ENCODE results near the gene KCNC3. TPM values are rescaled to one million over a fixed set of nuclear protein-coding genes. Genes with fewer than 3 reads are reported as not detected.

The KCNC3 gene
- total and polyA plus RNA-seq, 8 donors = 8.5 to 29.8 (median 23.9) TPM

- intact Hi-C loops (cut with DNase I) = no loop called here
- Histone ChIP-seq H3K4me3 (no peak overlapping the region), H3K27ac (no peak overlapping the region), H3K4me1 (no peaks in the 10 kb centered on the region), H3K27me3 (peaks cover 32 to 81% of the 10 kb centered on the region in 2 donors), H3K36me3 (peaks cover 0 to 6% of the 10 kb centered on the region in 2 donors), H3K9me3 (no peaks in the 10 kb centered on the region)
- TF ChIP-seq CTCF (IDR thresholded peaks at IDR 0.05) = no peak
- ATAC-seq (peak; percentile 60), DNase-seq (peak in 1 of 4 donors; percentile 58)
These were observed 15.2 kb downstream of the KCNC3 start for GRCh38 chr19:50313812-50314536.

DNA sequence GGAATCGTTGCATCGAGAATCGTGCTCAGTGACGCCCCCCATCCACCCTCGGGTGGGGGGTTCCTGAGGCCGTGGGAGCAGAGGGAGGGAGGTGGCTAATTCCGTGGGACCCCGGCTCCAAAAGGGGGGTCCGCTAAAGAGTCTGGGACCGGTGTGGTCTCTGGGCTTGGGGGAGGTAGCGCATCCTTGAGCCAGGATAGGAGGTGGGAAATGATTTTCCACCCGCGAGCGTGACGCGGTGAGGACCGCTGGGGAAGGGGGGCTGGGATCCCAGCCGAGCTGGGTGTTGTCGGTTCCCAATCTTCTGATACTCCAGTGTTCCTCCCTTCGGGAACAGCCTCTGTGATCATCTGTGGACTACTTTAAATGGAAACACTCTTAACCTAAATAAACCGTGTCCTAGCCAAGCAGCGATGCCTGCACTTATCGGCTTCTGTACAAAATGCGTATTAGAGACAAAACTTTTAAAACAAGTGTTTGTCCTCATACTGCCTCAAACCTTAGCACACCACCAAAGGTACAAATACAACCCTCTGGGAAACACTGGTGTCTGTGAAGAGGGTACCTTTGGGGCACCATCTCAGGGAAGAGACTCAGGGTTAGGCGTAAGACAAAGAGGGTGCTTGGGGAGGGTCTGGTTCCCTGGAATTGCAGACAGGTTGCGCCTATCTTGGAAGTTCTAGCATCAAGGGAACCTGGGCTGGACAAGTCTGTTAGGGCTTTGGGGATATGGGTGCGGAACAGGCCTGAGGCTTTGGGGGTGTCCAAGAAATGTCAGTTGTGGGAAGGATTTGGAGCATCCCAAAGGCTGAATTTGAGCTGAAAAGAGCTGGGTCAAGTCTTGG, 16.0 kb downstream of the KCNC3 start:
- TF ChIP-seq CTCF (IDR thresholded peaks at IDR 0.05) = no peak
- no peak overlapping the region for H3K27ac ChIP-seq
- H3K27me3 ChIP-seq = peaks cover 32 to 80% of the 10 kb centered on the region in 2 donors
- no peaks in the 10 kb centered on the region for H3K4me1 ChIP-seq
- H3K4me3 ChIP-seq = no peak overlapping the region
- ATAC-seq (peak; percentile 2), DNase-seq (peak in 1 of 4 donors; percentile 39)
- intact Hi-C loops (cut with DNase I) = no loop called here
- H3K36me3 ChIP-seq = peaks cover 0 to 11% of the 10 kb centered on the region in 2 donors
- H3K9me3 ChIP-seq = no peaks in the 10 kb centered on the region

DNA sequence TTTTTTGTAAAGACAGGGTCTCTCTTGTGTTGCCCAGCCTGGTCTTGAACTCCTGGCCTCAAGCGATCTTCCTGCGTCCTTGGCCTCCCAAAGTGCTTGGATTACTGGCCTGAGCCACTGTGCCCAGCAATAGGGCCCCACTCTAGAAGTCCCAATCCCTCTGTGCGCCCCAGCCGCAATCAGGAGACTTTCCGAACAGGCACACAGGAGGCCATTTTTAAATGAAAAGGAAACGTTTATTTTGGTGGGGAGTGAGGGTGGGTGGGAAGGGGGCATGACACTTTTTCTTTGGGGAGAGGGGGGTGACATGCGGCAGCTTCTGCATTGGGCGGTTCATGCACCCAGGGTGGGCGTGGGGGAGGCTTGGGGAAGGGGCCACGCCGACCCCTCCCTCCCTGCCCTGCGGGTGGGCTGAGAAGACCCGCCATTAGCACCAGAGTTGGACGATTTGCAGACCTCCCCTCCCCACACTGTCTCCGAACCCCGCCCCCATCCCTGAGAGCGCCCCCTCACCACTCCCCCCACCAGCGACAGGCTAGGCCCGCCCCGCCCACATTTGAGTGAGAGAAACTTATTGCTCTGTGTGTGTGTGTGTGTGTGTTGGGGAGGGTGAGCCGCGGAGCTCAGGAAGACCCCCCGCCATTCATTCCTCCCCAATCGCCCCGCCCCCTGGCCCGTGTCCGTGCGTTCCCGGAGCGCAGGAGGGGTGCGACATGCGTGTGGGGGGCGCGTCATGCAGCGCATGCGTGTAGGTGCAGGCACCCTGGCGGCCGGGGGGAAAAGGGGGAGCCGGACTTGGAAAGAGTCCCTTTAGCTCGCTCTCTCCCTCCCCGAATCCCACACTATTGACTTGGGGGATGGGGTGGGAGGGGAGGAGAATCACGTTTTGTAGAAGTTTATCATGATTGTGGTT, 17.2 kb downstream of the KCNC3 start:
- H3K4me3 ChIP-seq = no peak overlapping the region
- intact Hi-C loops (cut with DNase I) = no loop called here
- peaks cover 32 to 75% of the 10 kb centered on the region in 2 donors for H3K27me3 ChIP-seq

GRCh38 chr19:50310759-50311465, 18.3 kb downstream of the KCNC3 start:
- Histone ChIP-seq H3K36me3 (peaks cover 0 to 20% of the 10 kb centered on the region in 2 donors), H3K27ac (no peak overlapping the region), H3K4me1 (no peaks in the 10 kb centered on the region), H3K4me3 (no peak overlapping the region), H3K9me3 (no peaks in the 10 kb centered on the region), H3K27me3 (peaks cover 32 to 65% of the 10 kb centered on the region in 2 donors)
- intact Hi-C loops (cut with DNase I) = no loop called here
- DNase-seq (no peak), ATAC-seq (no peak)
- TF ChIP-seq CTCF (IDR thresholded peaks at IDR 0.05) = no peak

More for the DNA sequence above, 17.2 kb downstream of the KCNC3 start:
- DNase-seq (peak in 2 of 4 donors; percentile 68 to 80), ATAC-seq (peak; percentile 20)
- peaks cover 0 to 17% of the 10 kb centered on the region in 2 donors for H3K36me3 ChIP-seq
- H3K9me3 ChIP-seq = no peaks in the 10 kb centered on the region
- H3K4me1 ChIP-seq = no peaks in the 10 kb centered on the region
- no peak overlapping the region for H3K27ac ChIP-seq
- no peak for TF ChIP-seq CTCF (IDR thresholded peaks at IDR 0.05)
